SH-SY5Y (cell line): ENCODE measurements around the gene AKAP6.

Source experiments
- GATA2 ChIP-seq: IDR thresholded peaks from 2 replicates; pipeline ENCODE4 v1.6.1; 2011; ENCODE audit warnings: mild to moderate bottlenecking, low read depth, low read length
- GATA3 ChIP-seq: IDR thresholded peaks from 2 replicates; pipeline ENCODE4 v1.6.1; 2011; ENCODE audit warnings: low read depth, mild to moderate bottlenecking, low read length, moderate library complexity

DNA sequence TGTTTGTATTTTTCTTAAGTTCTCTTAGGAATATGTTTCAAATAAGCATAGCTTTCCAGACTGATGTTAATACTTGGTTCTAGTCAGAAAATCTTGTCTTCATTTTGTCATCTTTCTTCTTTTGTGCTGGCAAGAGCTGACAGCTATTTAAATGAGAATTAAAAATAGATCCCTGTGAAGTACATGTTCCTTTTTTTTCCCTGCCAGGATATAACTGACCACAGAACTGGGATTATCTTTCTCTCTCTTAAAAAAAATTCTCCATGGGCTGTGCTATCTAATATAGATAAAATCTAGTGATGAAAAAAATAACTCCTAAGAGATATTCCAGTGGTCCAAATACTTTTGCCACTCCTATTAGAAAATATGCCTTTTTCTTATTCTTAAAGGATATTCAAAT lies 163.4 kb downstream of the AKAP6 start:
- TF ChIP-seq GATA3 (no peak), GATA2 (no peak)
